Pancreas (tissue), 10 donors: ENCODE results near the gene CRK. TPM values are rescaled to one million over a fixed set of nuclear protein-coding genes. Genes with fewer than 3 reads are reported as not detected.
"Not testable (repeated sequence)": the region's sequence is repeated elsewhere in the genome, so short reads cannot be mapped to it uniquely, and the experiment has no call there.

Experiments
- ATAC-seq, 4 donors: fragments of 200-7000 bp; cut with Tn5 transposase; one replicate each; pipeline versions ENCODE4 v1.8.0 to v1.9.1; 2020; ENCODE audit warnings: mild to moderate bottlenecking in 4 of 4, moderate library complexity in 4 of 4
- DNase-seq, 6 donors: peaks; one replicate each; pipeline ENCODE4 v3.0.0-alpha.2; 2020
- FAIRE-seq: peaks from 2 replicates; lab custom pipeline; 2012; peaks lifted over from hg19 to GRCh38; lab: Jason Lieb, UNC
- H3K27ac ChIP-seq, 4 donors: fragments of 200-600 bp; sonication (generic); 1 replicate in 3 of 4; 2 replicates in 1 of 4; pipeline versions ENCODE4 v1.5.0 to v1.8.0; 2020
- H3K27me3 ChIP-seq, 4 donors: fragments of 200-600 bp; one replicate each; pipeline ENCODE4 v1.8.0; 2021
- H3K36me3 ChIP-seq, 3 donors: fragments of 200-600 bp; sonication (generic) in 1 of 3; one replicate each; pipeline versions ENCODE4 v1.5.0 to v1.8.0; 2020 to 2021
- H3K4me1 ChIP-seq, 3 donors: fragments of 200-600 bp; one replicate each; pipeline ENCODE4 v1.8.0; 2021
- H3K4me3 ChIP-seq, 4 donors: fragments of 200-600 bp; sonication (generic) in 2 of 4; one replicate each; pipeline versions ENCODE4 v1.5.0 to v1.8.0; 2020 to 2021
- H3K9me3 ChIP-seq, 4 donors: fragments of 200-600 bp; one replicate each; pipeline ENCODE4 v1.8.0; 2021
- WGBS, 2 donors: extraction: QIAGEN DNeasy Blood & Tissue Kit; methylation state at CpG; one replicate each; pipeline ENCODE4 v1.1.7; 2013; 5-methylcytosine and 5-hydroxymethylcytosine counted together
- intact Hi-C, 3 donors: fragments of 100-400 bp; cut with DNase I; formaldehyde crosslinking; loops; one replicate each; pipeline versions ENCODE4 v1.11.1 to v1.14.2; 2022
- polyA plus RNA-seq, 2 donors: library from polyadenylated mRNA; stranded (reverse); fragments of 200-250 nt; gene quantifications; one replicate each; pipeline ENCODE4 v1.2.3, GENCODE V29; 2013
- total RNA-seq, 6 donors: library from RNA; stranded (reverse); fragmentation: NEBNext Ultra II Directional in 4 of 6; extraction: Animal tissue kit (Norgen Biotek cat#: 25700) in 4 of 6; gene quantifications; one replicate each; pipeline versions ENCODE4 v1.2.1 to v1.2.4, GENCODE V29; 2021 to 2023
- TF ChIP-seq, protein P1 (sequence below), 4 donors: fragments of 200-600 bp; sonication (generic) in 3 of 4; IDR thresholded peaks; one replicate each; pipeline versions ENCODE4 v1.5.0 to v1.8.0; 2021; ENCODE audit warnings: antibody characterized with exemption in 4 of 4
- donor health status: healthy with polysubstance abuse.
- donor health status: DM: no; HTN: no; CAD: no; lungs with moderate emphysema.
- donor health status: DM: no; HTN: no; CAD: no.
- donor health status: control.
- donor health status: control.
- donor health status: Bipolar disorder and iron deficiency.
- donor health status: DM: yes; HTN: yes; CAD: no.
- donor health status: DM: no; HTN: no; CAD: no.
- donor health status: DM: no; HTN: no; CAD: no.
- donor health status: DM: yes; HTN: yes; CAD: no.

CRK gene
- total and polyA plus RNA-seq, 8 donors, result 9.8 to 30.8 (median 18.5) TPM

DNA sequence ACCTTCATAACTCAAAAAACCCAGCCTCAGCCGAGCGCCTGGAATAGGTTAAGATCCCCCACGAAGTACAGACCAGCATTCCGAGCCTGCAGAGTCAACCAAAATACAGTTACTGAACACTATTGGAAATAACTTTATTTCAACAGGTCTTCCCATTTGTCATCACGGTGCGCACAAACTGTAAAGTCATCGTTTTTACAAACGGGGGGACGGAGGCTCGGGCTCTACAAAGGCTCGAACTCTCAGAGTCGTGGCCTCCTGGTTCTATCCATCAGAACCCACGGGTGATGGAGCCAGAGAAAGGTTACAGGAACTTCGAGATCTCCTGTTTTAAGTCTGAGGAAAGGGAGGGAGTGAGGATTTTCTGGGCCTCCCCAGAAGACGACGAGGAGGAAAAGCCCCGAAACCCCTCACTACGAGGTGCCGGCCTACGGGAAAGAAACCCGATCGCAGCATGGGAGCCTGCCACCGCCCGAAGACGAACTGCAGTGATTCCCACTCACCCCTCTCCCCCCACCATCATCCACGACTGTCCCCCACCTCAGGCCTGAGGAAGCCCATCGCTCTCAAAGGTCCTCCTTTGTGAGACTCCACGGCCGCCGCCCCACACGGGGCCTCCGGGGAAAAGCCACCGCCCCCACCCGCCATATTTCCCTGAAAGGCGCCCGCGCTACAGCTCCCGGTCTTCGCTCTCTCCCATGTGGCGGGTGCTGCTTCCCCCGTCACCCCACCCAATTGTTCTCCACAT lies 56.9 kb downstream of the CRK start:
- intact Hi-C loops, result no loop called here
- DNase-seq (peak in 2 of 6 donors; percentile 23 to 74), ATAC-seq (peak; percentile 41 to 60 (median 57)), FAIRE-seq (no peak)
- Histone ChIP-seq H3K27me3 (no peaks in the 10 kb centered on the region), H3K4me1 (peaks cover 6 to 26% (median 8%) of the 10 kb centered on the region in 3 donors), H3K36me3 (no peaks in the 10 kb centered on the region), H3K9me3 (no peaks in the 10 kb centered on the region), H3K4me3 (peak overlapping the region; percentile 54 to 83 (median 78)), H3K27ac (peak overlapping the region; percentile 73 to 99 (median 90))
- TF ChIP-seq, protein P1, sequence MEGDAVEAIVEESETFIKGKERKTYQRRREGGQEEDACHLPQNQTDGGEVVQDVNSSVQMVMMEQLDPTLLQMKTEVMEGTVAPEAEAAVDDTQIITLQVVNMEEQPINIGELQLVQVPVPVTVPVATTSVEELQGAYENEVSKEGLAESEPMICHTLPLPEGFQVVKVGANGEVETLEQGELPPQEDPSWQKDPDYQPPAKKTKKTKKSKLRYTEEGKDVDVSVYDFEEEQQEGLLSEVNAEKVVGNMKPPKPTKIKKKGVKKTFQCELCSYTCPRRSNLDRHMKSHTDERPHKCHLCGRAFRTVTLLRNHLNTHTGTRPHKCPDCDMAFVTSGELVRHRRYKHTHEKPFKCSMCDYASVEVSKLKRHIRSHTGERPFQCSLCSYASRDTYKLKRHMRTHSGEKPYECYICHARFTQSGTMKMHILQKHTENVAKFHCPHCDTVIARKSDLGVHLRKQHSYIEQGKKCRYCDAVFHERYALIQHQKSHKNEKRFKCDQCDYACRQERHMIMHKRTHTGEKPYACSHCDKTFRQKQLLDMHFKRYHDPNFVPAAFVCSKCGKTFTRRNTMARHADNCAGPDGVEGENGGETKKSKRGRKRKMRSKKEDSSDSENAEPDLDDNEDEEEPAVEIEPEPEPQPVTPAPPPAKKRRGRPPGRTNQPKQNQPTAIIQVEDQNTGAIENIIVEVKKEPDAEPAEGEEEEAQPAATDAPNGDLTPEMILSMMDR (IDR thresholded peaks at IDR 0.05), result no peak
- WGBS, 2 donors, result 1% methylated on average over 41 of the region's 41 CpGs

DNA sequence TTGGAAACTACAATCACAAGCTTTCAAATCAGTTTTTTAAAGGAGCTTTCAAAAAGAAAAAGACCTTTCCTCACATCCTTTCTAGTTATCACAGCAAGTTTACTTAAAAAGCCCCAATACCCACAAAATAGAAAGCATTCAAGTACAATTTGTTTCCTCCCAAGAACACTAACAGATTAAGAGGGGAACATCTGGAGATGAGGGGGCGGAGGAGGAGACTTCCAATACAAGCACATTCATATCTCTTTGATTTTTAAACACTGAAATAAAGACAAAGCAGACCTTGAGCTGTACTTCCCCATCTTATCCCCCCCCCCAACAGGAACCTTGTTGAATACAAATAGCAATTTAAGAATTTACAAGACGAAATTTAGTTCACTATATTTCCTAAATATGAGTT lies 58.0 kb downstream of the CRK start:
- FAIRE-seq (no peak), DNase-seq (no peak), ATAC-seq (no peak)
- no peaks in the 10 kb centered on the region for H3K9me3 ChIP-seq
- TF ChIP-seq, protein P1 (IDR thresholded peaks at IDR 0.05), result no peak
- H3K4me3 ChIP-seq, result peak overlapping the region in 3 of 4 donors; percentile 54 to 83 (median 82)
- H3K27ac ChIP-seq, result peak overlapping the region in 2 of 4 donors; percentile 10 to 23
- no peaks in the 10 kb centered on the region for H3K36me3 ChIP-seq
- peaks cover 10 to 33% (median 17%) of the 10 kb centered on the region in 3 donors for H3K4me1 ChIP-seq
- WGBS, 2 donors, result 4 to 6% methylated on average over 2 of the region's 2 CpGs
- no peaks in the 10 kb centered on the region for H3K27me3 ChIP-seq
- intact Hi-C loops, result no loop called here

DNA sequence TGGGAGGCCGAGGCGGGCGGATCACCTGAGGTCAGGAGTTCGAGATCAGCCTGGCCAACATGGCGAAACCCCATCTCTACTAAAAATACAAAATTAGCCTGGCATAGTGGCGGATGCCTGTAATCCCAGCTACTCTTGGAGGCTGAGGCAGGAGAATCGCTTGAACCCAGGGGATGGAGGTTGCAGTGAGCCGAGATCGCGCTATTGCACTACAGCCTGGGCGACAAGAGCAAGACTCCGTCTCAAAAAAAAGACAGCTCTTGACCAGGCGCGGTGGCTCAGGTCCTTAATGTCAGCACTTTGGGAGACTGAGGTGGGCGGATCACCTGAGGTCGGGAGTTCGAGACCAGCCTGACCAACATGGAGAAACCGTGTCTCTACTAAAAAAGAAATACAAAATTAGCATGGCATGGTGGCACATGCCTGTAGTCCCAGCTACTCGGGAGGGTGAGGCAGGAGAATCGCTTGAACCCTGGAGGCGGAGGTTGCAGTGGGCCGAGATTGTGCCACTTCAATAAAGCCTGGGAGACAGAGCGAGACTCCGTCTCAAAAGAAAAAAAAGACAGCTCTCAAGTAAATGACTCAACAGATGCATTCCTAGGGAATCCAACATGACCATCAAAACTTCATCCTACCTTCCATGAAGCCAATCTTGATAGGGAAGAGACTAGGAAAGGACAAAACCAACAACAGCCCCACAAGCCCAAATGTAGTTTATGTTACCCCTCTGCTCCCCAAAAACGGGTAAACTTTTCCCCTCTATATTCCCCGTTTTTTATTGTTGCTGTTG lies 60.0 kb downstream of the CRK start:
- H3K9me3 ChIP-seq, H3K4me3 ChIP-seq, FAIRE-seq, H3K36me3 ChIP-seq, H3K27me3 ChIP-seq, DNase-seq, intact Hi-C loops, ATAC-seq: not testable (repeated sequence)
- WGBS, 2 donors, result 90 to 91% methylated on average over 26 of the region's 26 CpGs
- Histone ChIP-seq H3K27ac (peak overlapping the region in 1 of 4 donors; percentile 10), H3K4me1 (peaks cover 23 to 47% (median 31%) of the 10 kb centered on the region in 3 donors)

DNA sequence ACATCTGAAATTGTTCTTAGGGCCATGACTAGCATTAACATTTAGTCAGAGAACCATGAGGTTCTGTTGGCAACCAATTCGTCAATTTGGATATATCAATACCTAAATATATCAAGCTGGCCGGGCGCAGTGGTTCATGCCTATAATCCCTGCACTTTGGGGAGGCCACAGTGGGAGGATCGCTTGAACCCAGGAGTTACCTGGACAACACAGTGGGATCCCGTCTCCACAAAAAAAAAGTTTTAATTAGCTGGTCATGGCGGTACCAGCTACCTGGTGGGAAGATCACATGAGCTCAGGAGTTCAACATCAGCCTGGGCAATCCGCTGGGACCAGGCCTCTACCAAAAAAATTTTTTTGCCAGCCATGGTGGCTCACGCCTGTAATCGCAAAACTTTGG lies 64.5 kb downstream of the CRK start:
- peaks cover 40 to 52% (median 50%) of the 10 kb centered on the region in 3 donors for H3K4me1 ChIP-seq
- H3K4me3 ChIP-seq, result no peak overlapping the region
- DNase-seq, result no peak
- no peaks in the 10 kb centered on the region for H3K36me3 ChIP-seq
- no peaks in the 10 kb centered on the region for H3K27me3 ChIP-seq
- WGBS, 2 donors, result 92 to 93% methylated on average over 9 of the region's 9 CpGs
- H3K9me3 ChIP-seq, result no peaks in the 10 kb centered on the region
- no peak for FAIRE-seq
- TF ChIP-seq, protein P1 (IDR thresholded peaks at IDR 0.05), result no peak
- intact Hi-C loops, result no loop called here
- no peak overlapping the region for H3K27ac ChIP-seq
- ATAC-seq, result no peak
